LoVo (cell line): ENCODE measurements around the gene SEC14L2.

Experiments used
- DNase-seq: peaks from one replicate; pipeline ENCODE4 v3.0.0-alpha.2; 2016; ENCODE audit warnings: low spot score

SEC14L2 gene

GRCh38 chr22:30396871-30397655 is at the start of gene SEC14L2:
SEC14L2 (plus strand) TSS chr22:30397018; CDS start chr22:30397117, 99 bp downstream.
- peak; percentile 68 for DNase-seq

GRCh38 chr22:30347255-30347892 is 49.4 kb upstream of the SEC14L2 start:
- DNase-seq, result no peak

GRCh38 chr22:30348404-30348803 is 48.4 kb upstream of the SEC14L2 start:
- no peak for DNase-seq

- DNase-seq, result no peak
These were observed 48.0 kb upstream of the SEC14L2 start for GRCh38 chr22:30348809-30349208.

GRCh38 chr22:30351226-30351625 is 45.6 kb upstream of the SEC14L2 start:
- no peak for DNase-seq

GRCh38 chr22:30354644-30355043 is 42.2 kb upstream of the SEC14L2 start:
- no peak for DNase-seq

GRCh38 chr22:30356449-30357235 is 40.2 kb upstream of the SEC14L2 start, which contains the start of the genes CCDC157 and SF3A1:
CCDC157 (plus strand) TSS chr22:30357007; CDS start chr22:30366001, 8,994 bp downstream.
SF3A1 (minus strand) TSS chr22:30356894; CDS start chr22:30356792, 102 bp downstream.
- peak; percentile 88 for DNase-seq

GRCh38 chr22:30357236-30357570 is 39.6 kb upstream of the SEC14L2 start:
- no peak for DNase-seq

GRCh38 chr22:30357650-30358215 is 39.1 kb upstream of the SEC14L2 start:
- no peak for DNase-seq

GRCh38 chr22:30358541-30358940 is 38.3 kb upstream of the SEC14L2 start:
- no peak for DNase-seq

- DNase-seq, result no peak
These were observed 34.7 kb upstream of the SEC14L2 start for GRCh38 chr22:30361916-30362650.

- DNase-seq, result no peak
These were observed 34.1 kb upstream of the SEC14L2 start for GRCh38 chr22:30362651-30363281.

- no peak for DNase-seq
These were observed 30.9 kb upstream of the SEC14L2 start for GRCh38 chr22:30365891-30366290.

GRCh38 chr22:30368420-30368819 is 28.4 kb upstream of the SEC14L2 start:
- DNase-seq, result no peak

- no peak for DNase-seq
These were observed 26.1 kb upstream of the SEC14L2 start for GRCh38 chr22:30370641-30371230.

- DNase-seq, result no peak
These were observed 25.5 kb upstream of the SEC14L2 start for GRCh38 chr22:30371321-30371720.

- no peak for DNase-seq
These were observed 24.8 kb upstream of the SEC14L2 start for GRCh38 chr22:30371981-30372380.

GRCh38 chr22:30372915-30373314 is 23.9 kb upstream of the SEC14L2 start:
- DNase-seq, result no peak

- no peak for DNase-seq
These were observed 23.2 kb upstream of the SEC14L2 start for GRCh38 chr22:30373331-30374325.
